ENCODE data around the gene APPBP2. TPM values are rescaled to one million over a fixed set of nuclear protein-coding genes. Genes with fewer than 3 reads are reported as not detected.

Gene APPBP2
- total and polyA plus RNA-seq, 2 donors from 2014 or later: 10.9 to 44.4 TPM

- no peaks in the 10 kb centered on the region for H3K27me3 ChIP-seq (ENCODE audit: control insufficient read depth, insufficient read depth, low read length)
- no peak for TF ChIP-seq CTCF (IDR thresholded peaks at IDR 0.05; ENCODE audit: borderline replicate concordance, extremely low read depth, insufficient read depth)
- no peak overlapping the region for H3K9ac ChIP-seq (ENCODE audit: low read length in 3 of 3)
- H3K36me3 ChIP-seq (ENCODE audit: control insufficient read depth in 2 of 3, insufficient read depth in 3 of 3, low read length in 3 of 3): no peaks in the 10 kb centered on the region
- peaks cover 0 to 5% (median 0%) of the 10 kb centered on the region in 3 donors for H3K9me3 ChIP-seq (ENCODE audit: control insufficient read depth in 2 of 3, insufficient read depth in 1 of 3, low read length in 3 of 3)
- no peak overlapping the region for H3K27ac ChIP-seq (ENCODE audit: low read depth in 2 of 2, low read length in 2 of 2)
- DNase-seq (no peak), FAIRE-seq (no peak)
- no peak overlapping the region for H3K4me3 ChIP-seq (ENCODE audit: low read length in 3 of 3)
- intact Hi-C loops (cut with DNase I): no loop called here
- H3K4me1 ChIP-seq (ENCODE audit: control insufficient read depth in 2 of 3, insufficient read depth in 2 of 3, low read depth in 1 of 3, low read length in 3 of 3): peaks cover 2 to 10% (median 3%) of the 10 kb centered on the region in 3 donors
Measured at GRCh38 chr17:60559995-60560859, 34.2 kb upstream of the APPBP2 start.

GRCh38 chr17:60559659-60559994 lies 33.6 kb upstream of the APPBP2 start:
- FAIRE-seq (no peak), DNase-seq (no peak)
- intact Hi-C loops (cut with DNase I): no loop called here
- Histone ChIP-seq H3K4me3 (ENCODE audit: low read length in 3 of 3) (no peak overlapping the region), H3K27ac (ENCODE audit: low read depth in 2 of 2, low read length in 2 of 2) (no peak overlapping the region), H3K27me3 (ENCODE audit: control insufficient read depth, insufficient read depth, low read length) (no peaks in the 10 kb centered on the region), H3K4me1 (ENCODE audit: control insufficient read depth in 2 of 3, insufficient read depth in 2 of 3, low read depth in 1 of 3, low read length in 3 of 3) (peaks cover 2 to 10% (median 3%) of the 10 kb centered on the region in 3 donors), H3K9me3 (ENCODE audit: control insufficient read depth in 2 of 3, insufficient read depth in 1 of 3, low read length in 3 of 3) (peaks cover 0 to 5% (median 0%) of the 10 kb centered on the region in 3 donors), H3K9ac (ENCODE audit: low read length in 3 of 3) (no peak overlapping the region), H3K36me3 (ENCODE audit: control insufficient read depth in 2 of 3, insufficient read depth in 3 of 3, low read length in 3 of 3) (no peaks in the 10 kb centered on the region)
- TF ChIP-seq CTCF (IDR thresholded peaks at IDR 0.05; ENCODE audit: borderline replicate concordance, extremely low read depth, insufficient read depth): no peak

GRCh38 chr17:60557805-60558204 lies 31.8 kb upstream of the APPBP2 start:
- H3K27me3 ChIP-seq (ENCODE audit: control insufficient read depth, insufficient read depth, low read length): no peaks in the 10 kb centered on the region
- DNase-seq (no peak), FAIRE-seq (no peak)
- H3K9ac ChIP-seq (ENCODE audit: low read length in 3 of 3): no peak overlapping the region
- peaks cover 0 to 5% (median 0%) of the 10 kb centered on the region in 3 donors for H3K9me3 ChIP-seq (ENCODE audit: control insufficient read depth in 2 of 3, insufficient read depth in 1 of 3, low read length in 3 of 3)
- intact Hi-C loops (cut with DNase I): no loop called here
- no peak overlapping the region for H3K27ac ChIP-seq (ENCODE audit: low read depth in 2 of 2, low read length in 2 of 2)
- no peaks in the 10 kb centered on the region for H3K36me3 ChIP-seq (ENCODE audit: control insufficient read depth in 2 of 3, insufficient read depth in 3 of 3, low read length in 3 of 3)
- H3K4me1 ChIP-seq (ENCODE audit: control insufficient read depth in 2 of 3, insufficient read depth in 2 of 3, low read depth in 1 of 3, low read length in 3 of 3): peaks cover 2 to 9% (median 3%) of the 10 kb centered on the region in 3 donors
- H3K4me3 ChIP-seq (ENCODE audit: low read length in 3 of 3): no peak overlapping the region
- TF ChIP-seq CTCF (IDR thresholded peaks at IDR 0.05; ENCODE audit: borderline replicate concordance, extremely low read depth, insufficient read depth): no peak
